NB4 (cell line): Measurements from ENCODE around the gene PER3.

Source experiments
- DNase-seq: peaks from one replicate; pipeline ENCODE4 v3.0.0; 2010; ENCODE audit warnings: low read depth
- H3K4me3 ChIP-seq: one replicate; pipeline ENCODE4 v1.5.1; 2011; ENCODE audit warnings: mild to moderate bottlenecking, low read depth, low read length, moderate library complexity
- MYC ChIP-seq: IDR thresholded peaks from 2 replicates; pipeline ENCODE4 v1.6.1; 2011; ENCODE audit warnings: low read depth, low read length
- POLR2A ChIP-seq: IDR thresholded peaks from 2 replicates; pipeline ENCODE4 v1.6.1; 2011; ENCODE audit warnings: mild to moderate bottlenecking; ENCODE audit not compliant: insufficient read length; ENCODE audit errors: extremely low read depth
- TF ChIP-seq, protein P1 (sequence below): IDR thresholded peaks from 2 replicates; pipeline ENCODE4 v1.6.1; 2011; ENCODE audit warnings: low read depth, low read length
- TF ChIP-seq, protein P2 (sequence below): IDR thresholded peaks from one replicate; pipeline ENCODE4 v1.5.1; 2012; ENCODE audit warnings: low read depth, low read length

Gene PER3

DNA sequence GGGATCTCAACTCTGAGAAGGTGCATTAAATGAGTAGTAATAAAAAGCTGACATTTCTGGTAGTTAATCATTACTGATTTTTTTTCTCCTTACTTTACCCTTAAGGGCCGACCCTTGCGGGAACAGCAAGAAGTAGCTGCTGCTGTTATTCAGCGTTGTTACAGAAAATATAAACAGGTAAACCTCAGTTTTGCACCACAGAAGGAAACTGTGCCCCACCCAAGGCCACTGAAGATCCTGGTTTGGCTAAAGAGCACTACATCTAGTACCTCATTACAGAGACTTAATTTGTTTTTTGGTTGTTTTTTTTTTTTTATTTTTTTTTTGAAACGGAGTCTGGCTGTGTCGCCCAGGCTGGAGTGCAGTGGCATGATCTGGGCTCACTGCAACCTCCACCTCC lies 36.5 kb upstream of the PER3 start:
- DNase-seq: no peak
- TF ChIP-seq, protein P1, sequence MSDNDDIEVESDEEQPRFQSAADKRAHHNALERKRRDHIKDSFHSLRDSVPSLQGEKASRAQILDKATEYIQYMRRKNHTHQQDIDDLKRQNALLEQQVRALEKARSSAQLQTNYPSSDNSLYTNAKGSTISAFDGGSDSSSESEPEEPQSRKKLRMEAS: no peak
- TF ChIP-seq, protein P2, sequence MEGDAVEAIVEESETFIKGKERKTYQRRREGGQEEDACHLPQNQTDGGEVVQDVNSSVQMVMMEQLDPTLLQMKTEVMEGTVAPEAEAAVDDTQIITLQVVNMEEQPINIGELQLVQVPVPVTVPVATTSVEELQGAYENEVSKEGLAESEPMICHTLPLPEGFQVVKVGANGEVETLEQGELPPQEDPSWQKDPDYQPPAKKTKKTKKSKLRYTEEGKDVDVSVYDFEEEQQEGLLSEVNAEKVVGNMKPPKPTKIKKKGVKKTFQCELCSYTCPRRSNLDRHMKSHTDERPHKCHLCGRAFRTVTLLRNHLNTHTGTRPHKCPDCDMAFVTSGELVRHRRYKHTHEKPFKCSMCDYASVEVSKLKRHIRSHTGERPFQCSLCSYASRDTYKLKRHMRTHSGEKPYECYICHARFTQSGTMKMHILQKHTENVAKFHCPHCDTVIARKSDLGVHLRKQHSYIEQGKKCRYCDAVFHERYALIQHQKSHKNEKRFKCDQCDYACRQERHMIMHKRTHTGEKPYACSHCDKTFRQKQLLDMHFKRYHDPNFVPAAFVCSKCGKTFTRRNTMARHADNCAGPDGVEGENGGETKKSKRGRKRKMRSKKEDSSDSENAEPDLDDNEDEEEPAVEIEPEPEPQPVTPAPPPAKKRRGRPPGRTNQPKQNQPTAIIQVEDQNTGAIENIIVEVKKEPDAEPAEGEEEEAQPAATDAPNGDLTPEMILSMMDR: no peak
- TF ChIP-seq MYC (no peak), POLR2A (no peak)
- no peak overlapping the region for H3K4me3 ChIP-seq

DNA sequence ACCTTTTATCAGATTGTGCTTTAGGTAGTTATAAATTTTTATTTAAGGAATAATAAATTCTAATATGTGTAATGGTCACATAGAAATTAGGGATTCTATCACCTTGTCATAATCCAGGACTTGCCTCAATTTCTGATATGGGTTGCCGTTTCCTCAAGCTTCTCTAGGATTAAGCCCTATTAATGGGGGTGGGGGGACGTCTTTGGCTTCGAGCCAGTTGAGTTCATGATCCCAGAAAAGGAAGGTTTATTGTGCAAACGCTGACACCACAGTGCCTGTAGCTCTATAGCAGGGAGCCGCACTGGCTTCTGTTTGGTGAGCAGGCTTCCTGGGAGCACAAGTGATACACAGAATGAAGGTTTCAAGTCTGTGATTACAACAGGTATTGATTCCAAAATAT lies 35.0 kb upstream of the PER3 start:
- H3K4me3 ChIP-seq: no peak overlapping the region
- TF ChIP-seq POLR2A (no peak), MYC (no peak)
- TF ChIP-seq, protein P1: no peak
- TF ChIP-seq, protein P2: no peak
- DNase-seq: no peak

DNA sequence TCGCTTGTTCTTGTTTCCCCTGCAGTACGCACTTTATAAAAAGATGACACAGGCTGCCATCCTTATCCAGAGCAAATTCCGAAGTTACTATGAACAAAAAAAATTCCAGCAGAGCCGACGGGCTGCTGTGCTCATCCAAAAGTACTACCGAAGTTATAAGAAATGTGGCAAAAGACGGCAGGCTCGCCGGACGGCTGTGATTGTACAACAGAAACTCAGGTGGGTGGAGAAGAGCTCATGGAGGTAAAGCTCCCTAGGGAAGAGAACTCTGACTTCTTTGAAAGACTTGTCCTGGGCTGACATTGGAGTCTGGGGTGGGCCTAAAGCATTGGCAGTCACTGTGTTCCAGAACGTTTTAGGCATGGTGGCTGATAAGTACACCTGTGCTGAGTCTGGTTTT lies 32.9 kb upstream of the PER3 start:
- no peak overlapping the region for H3K4me3 ChIP-seq
- DNase-seq: no peak
- TF ChIP-seq MYC: no peak
- no peak for TF ChIP-seq POLR2A
- TF ChIP-seq, protein P1: no peak
- TF ChIP-seq, protein P2: no peak

DNA sequence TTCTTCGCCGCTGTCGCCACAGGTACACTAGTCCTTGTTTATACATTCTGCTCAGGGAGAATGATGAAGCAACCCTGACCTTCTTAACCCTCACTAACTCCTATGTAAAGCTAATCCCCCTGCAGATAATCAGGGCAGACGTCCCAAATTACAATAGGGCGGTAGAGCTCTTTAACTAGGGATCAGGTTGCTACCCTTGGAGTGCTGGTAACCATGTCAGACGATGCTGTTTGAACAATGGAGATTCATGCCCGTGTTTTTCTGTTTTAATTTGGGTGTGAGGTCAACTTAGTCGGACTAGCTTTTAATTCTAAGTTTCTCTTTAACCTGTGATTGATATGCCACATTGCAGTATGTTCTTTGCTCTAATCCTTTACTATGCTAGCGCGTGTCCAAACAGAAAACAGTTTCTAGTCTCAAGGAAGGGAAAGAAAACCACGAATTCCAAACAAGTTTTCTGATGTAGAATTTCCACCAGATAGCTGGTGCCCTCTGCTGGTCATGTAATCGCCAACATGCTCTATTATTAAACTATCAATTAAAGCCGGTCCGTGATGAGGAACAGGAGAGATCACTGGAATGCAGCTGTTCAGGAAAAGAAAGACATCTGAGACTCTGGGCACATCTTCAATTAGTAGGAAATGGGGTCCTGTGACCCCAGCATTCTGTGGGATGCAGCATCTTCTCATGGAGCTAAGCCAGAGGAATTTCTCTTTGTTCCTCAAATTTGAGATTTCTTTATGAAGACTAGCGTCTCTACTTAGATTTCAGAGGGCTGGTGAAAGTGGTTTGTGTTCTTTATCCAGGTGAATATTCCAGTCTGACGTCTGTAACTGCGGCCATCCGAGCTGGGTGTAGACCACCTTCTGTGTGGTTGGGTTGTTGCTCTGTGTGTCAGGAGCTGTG lies 31.3 kb upstream of the PER3 start:
- TF ChIP-seq, protein P2: peak; percentile 56
- TF ChIP-seq MYC: no peak
- TF ChIP-seq, protein P1: no peak
- peak overlapping the region; percentile 46 for H3K4me3 ChIP-seq
- DNase-seq: peak; percentile 67

DNA sequence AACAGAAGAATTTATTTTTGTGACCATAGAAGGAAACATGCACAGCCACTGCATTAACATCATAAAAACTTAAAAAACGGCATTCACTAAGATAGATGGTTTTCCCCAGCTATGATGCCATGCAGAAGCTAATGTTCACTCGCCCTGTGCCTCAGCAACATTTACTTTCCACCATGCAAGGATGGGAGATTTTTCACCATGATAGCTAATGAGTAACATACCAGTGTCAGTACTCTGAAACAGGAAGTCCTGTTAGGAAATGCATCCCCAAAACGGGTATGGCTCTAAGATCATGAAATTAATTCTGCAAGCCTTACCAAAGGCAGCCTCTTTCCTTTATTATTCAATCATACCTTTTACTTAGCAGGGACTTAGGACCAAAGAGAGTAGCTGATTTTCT lies 30.4 kb upstream of the PER3 start:
- DNase-seq: peak; percentile 33
- TF ChIP-seq, protein P2: no peak
- TF ChIP-seq POLR2A: no peak
- TF ChIP-seq, protein P1: no peak
- TF ChIP-seq MYC: no peak
- no peak overlapping the region for H3K4me3 ChIP-seq

DNA sequence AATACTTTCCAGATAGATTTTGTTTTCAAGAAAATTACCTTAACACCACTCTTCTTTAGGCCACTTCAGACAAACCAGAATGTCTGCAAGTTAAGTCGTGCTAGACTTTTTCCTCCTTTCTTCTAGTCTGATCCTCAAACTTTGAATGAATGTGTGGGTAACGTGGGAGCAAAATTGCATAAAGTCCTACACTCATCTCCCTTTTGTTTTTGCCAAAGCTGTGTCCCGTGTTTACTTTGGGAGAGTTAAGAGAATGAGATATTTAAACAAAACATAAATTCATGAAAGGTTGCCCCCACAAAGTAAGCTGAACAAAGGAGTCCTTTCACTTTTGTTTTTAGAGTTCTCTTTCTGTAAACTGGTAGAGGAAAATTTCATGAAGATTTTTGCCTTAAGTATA lies 29.9 kb upstream of the PER3 start:
- TF ChIP-seq, protein P2: no peak
- TF ChIP-seq POLR2A (no peak), MYC (no peak)
- TF ChIP-seq, protein P1: no peak

More for the DNA sequence above, 29.9 kb upstream of the PER3 start:
- H3K4me3 ChIP-seq: no peak overlapping the region
- no peak for DNase-seq
